GM19043 (cell line): ENCODE results near the gene UPK3BL2.
"Not testable (repeated sequence)": the region's sequence is repeated elsewhere in the genome, so short reads cannot be mapped to it uniquely, and the experiment has no call there.

ENCODE experiments used
- ATAC-seq: cut with Tn5 transposase; IDR thresholded peaks from one replicate; pipeline ENCODE4 v1.9.1; 2021; ENCODE audit warnings: low read depth; ENCODE audit not compliant: unreplicated experiment

Gene UPK3BL2

GRCh38 chr7:102496861-102497260, 46.6 kb downstream of the UPK3BL2 start:
- ATAC-seq, result not testable (repeated sequence)

DNA sequence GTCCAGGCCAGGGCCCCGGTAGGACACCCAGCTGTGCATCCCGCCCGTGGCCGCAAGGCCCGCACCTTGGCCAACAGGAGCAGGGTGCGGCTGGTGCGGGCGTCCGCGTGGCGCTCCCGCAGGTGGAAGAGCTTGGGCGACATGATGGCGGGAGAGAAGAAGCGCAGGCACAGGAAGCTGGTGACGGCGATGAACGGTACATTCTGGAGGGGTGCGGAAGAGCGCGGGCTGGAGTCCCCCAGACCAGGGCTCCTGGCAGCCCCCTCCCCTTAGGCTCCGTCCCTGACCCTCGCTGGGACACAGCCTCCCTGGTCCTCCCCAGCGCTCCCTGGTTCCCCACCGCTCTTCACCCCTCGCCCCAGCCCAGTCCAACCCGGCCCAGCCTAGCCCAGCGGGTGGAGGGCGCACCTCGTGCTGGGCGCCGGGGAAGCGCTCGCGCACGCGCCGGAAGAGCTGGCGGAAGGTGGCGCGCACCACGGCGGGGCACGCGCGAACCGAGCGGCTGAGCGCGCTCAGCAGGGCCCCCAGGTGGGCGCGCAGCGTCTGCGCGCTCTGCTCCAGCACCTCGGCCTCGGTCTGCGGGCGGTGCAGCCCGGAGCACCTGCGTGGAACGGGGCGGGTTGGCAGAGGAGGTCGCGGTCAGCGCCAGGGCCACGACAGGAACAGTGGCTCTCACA, 48.9 kb downstream of the UPK3BL2 start:
- ATAC-seq, result peak; percentile 66

GRCh38 chr7:102494026-102494425, 49.5 kb downstream of the UPK3BL2 start:
- not testable (repeated sequence) for ATAC-seq

GRCh38 chr7:102493220-102493935, 50.1 kb downstream of the UPK3BL2 start:
- ATAC-seq, result peak; percentile 44

- ATAC-seq, result peak; percentile 39
Observed at GRCh38 chr7:102490529-102491075, 52.9 kb downstream of the UPK3BL2 start.
